HEK293T (cell line): ENCODE results near the gene SERAC1.

Source experiments
- CTCF ChIA-PET: fragments of 350-600 bp; formaldehyde crosslinking; extraction: SDS; loops from one replicate; lab custom pipeline; 2021; ENCODE audit warnings: antibody characterized with exemption, inconsistent platforms; lab: Yijun Ruan, JAX
- POLR2A ChIA-PET: fragments of 350-600 bp; formaldehyde crosslinking; extraction: SDS; loops from one replicate; lab custom pipeline; 2020; ENCODE audit warnings: antibody characterized with exemption, inconsistent platforms; lab: Yijun Ruan, JAX
- DNase-seq: peaks from one replicate; pipeline ENCODE4 v3.0.0; 2012; ENCODE audit warnings: mixed read lengths; ENCODE audit errors: extremely low spot score
- ARNT ChIP-seq: fragments of 450-650 bp; IDR thresholded peaks from 2 replicates; pipeline ENCODE4 v1.6.1; 2017; ENCODE audit warnings: mild to moderate bottlenecking
- BHLHE40 ChIP-seq: fragments of 450-650 bp; IDR thresholded peaks from 2 replicates; pipeline ENCODE4 v1.6.1; 2016; ENCODE audit warnings: mild to moderate bottlenecking, moderate library complexity, borderline replicate concordance
- CTBP1 ChIP-seq: fragments of 450-650 bp; IDR thresholded peaks from 2 replicates; pipeline ENCODE4 v1.6.1; 2016; ENCODE audit warnings: borderline replicate concordance
- ELF4 ChIP-seq: fragments of 450-650 bp; IDR thresholded peaks from 2 replicates; pipeline ENCODE4 v1.6.1; 2017; ENCODE audit warnings: antibody characterized with exemption
- FOXA1 ChIP-seq: fragments of 450-650 bp; IDR thresholded peaks from 2 replicates; pipeline ENCODE4 v1.6.1; 2016; ENCODE audit warnings: mild to moderate bottlenecking
- FOXK2 ChIP-seq: fragments of 450-650 bp; IDR thresholded peaks from 2 replicates; pipeline ENCODE4 v1.6.1; 2016; ENCODE audit warnings: mild to moderate bottlenecking
- FOXM1 ChIP-seq: fragments of 450-650 bp; IDR thresholded peaks from 2 replicates; pipeline ENCODE4 v1.6.1; 2017; ENCODE audit warnings: mild to moderate bottlenecking, borderline replicate concordance
- HDGF ChIP-seq: fragments of 450-650 bp; IDR thresholded peaks from 2 replicates; pipeline ENCODE4 v1.6.1; 2017; ENCODE audit warnings: antibody characterized with exemption, borderline replicate concordance
- L3MBTL2 ChIP-seq: fragments of 450-650 bp; conservative IDR thresholded peaks from 2 replicates; pipeline ENCODE4 v1.6.1; 2016; ENCODE audit warnings: mild to moderate bottlenecking
- LEF1 ChIP-seq: fragments of 450-650 bp; IDR thresholded peaks from 2 replicates; pipeline ENCODE4 v1.6.1; 2017; ENCODE audit warnings: mild to moderate bottlenecking, borderline replicate concordance
- NFRKB ChIP-seq: fragments of 450-650 bp; IDR thresholded peaks from 2 replicates; pipeline ENCODE4 v1.6.1; 2016; ENCODE audit warnings: mild to moderate bottlenecking, moderate library complexity
- PKNOX1 ChIP-seq: fragments of 450-650 bp; IDR thresholded peaks from 2 replicates; pipeline ENCODE4 v1.6.1; 2016
- SP1 ChIP-seq: fragments of 450-650 bp; IDR thresholded peaks from 2 replicates; pipeline ENCODE4 v1.6.1; 2017
- SUZ12 ChIP-seq: fragments of 450-650 bp; IDR thresholded peaks from 2 replicates; pipeline ENCODE4 v1.6.1; 2016; ENCODE audit warnings: mild to moderate bottlenecking
- TARDBP ChIP-seq: fragments of 450-650 bp; IDR thresholded peaks from 2 replicates; pipeline ENCODE4 v1.6.1; 2016
- ZNF384 ChIP-seq: fragments of 450-650 bp; IDR thresholded peaks from 2 replicates; pipeline ENCODE4 v1.6.1; 2016

SERAC1 gene

DNA sequence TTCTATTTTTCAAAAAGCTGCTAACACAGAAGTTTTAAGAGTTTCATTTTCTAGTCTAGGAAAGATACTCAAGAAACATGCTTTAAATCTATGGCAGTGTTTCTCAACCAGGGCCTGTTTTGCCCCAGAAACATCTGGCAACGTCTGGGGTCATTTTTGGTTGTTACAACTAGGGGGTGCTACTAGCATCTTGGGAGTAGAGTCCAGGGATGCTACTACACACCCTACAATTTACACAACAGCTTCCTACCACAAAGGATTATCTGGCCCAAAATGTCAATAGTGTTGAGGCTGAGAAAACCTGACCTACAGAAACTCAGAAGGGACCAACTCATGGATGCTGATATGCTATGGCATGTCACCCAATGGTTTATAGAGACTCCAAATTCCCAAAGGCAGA, 24.4 kb downstream of the SERAC1 start:
- POLR2A ChIA-PET, result no interaction called here
- TF ChIP-seq ZNF384, result no peak
- TF ChIP-seq L3MBTL2, result no peak
- TF ChIP-seq SP1, result no peak
- TF ChIP-seq TARDBP, result no peak
- no peak for TF ChIP-seq SUZ12
- TF ChIP-seq FOXA1, result no peak
- TF ChIP-seq FOXK2, result no peak
- TF ChIP-seq FOXM1, result no peak
- TF ChIP-seq CTBP1, result no peak
- TF ChIP-seq ELF4, result no peak
- TF ChIP-seq LEF1, result no peak
- CTCF ChIA-PET, result interaction anchor here (0.6 to 2.5 kb wide), 3 partner anchors 32 to 244 kb away, joined by 3 to 13 read pairs (median 5); no protein-coding TSS in a partner anchor
- peak; percentile 35 for DNase-seq

DNA sequence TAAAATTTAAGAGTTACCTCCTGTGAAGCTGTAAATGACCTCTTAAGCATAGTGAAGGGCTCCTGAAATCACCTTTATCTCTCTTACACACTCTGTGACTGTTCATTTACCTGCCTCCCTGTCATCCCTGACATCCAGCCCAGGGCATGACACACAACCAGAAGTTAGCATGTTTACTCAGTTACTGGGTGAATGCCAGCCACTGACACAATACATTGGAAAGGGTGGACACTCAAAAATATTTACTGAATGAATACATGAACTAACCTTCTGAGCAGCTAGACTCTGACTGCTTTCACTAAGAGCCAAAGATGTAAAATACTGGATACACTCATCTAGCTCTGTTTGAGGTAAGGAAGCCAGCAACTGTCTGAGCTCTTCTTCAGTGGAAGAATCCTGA, 25.3 kb downstream of the SERAC1 start:
- DNase-seq, result no peak
- CTCF ChIA-PET, result interaction anchor here (0.6 to 2.5 kb wide), 5 partner anchors 10 to 549 kb away, joined by 3 to 13 read pairs (median 3); no protein-coding TSS in a partner anchor
- TF ChIP-seq HDGF, result no peak
- TF ChIP-seq ELF4, result no peak
- TF ChIP-seq BHLHE40, result no peak
- no peak for TF ChIP-seq NFRKB
- no peak for TF ChIP-seq SP1
- TF ChIP-seq FOXA1, result no peak
- TF ChIP-seq L3MBTL2, result no peak
- no peak for TF ChIP-seq FOXM1
- TF ChIP-seq ZNF384, result no peak
- TF ChIP-seq ARNT, result no peak
- no peak for TF ChIP-seq PKNOX1
- no peak for TF ChIP-seq FOXK2
- TF ChIP-seq SUZ12, result no peak
- no peak for TF ChIP-seq LEF1
- TF ChIP-seq CTBP1, result no peak
- POLR2A ChIA-PET, result interaction anchor here (0.7 kb wide), 1 partner anchor 42 kb away, joined by 3 read pairs; no protein-coding TSS in a partner anchor

- ChIA-PET POLR2A (interaction anchor here (0.7 kb wide), 1 partner anchor 28 kb away, joined by 3 read pairs; no protein-coding TSS in a partner anchor), CTCF (no interaction called here)
Measured at GRCh38 chr6:158131926-158132325, 36.1 kb downstream of the SERAC1 start.

DNA sequence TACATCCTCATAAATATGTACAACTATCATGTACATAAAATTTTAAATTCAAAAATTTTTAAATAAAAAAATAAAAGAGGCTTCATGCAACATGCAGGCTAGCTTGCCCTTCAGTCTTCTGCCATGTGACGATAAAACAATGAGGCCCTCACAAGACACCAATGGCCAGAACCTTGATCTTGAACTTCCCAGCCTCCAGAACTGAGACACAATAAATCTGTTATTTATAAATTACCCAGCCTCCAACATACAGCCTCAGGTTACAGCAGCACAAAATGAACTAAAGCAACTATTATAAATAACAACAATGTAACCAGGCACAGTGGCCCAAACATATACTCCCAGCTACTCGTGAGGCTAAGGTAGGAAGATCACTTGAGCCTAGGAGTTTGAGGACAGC, 42.8 kb downstream of the SERAC1 start:
- ChIA-PET POLR2A (no interaction called here), CTCF (no interaction called here)
- DNase-seq, result no peak
- TF ChIP-seq HDGF, result no peak
- no peak for TF ChIP-seq ARNT
- no peak for TF ChIP-seq TARDBP
- TF ChIP-seq CTBP1, result no peak
- TF ChIP-seq PKNOX1, result no peak
- TF ChIP-seq FOXA1, result no peak
- TF ChIP-seq NFRKB, result no peak
- no peak for TF ChIP-seq SUZ12
- TF ChIP-seq ELF4, result no peak
- TF ChIP-seq SP1, result no peak
- no peak for TF ChIP-seq ZNF384
- TF ChIP-seq FOXM1, result no peak
- no peak for TF ChIP-seq L3MBTL2

More at GRCh38 chr6:158131926-158132325, 36.1 kb downstream of the SERAC1 start:
- TF ChIP-seq FOXM1 (no peak), PKNOX1 (no peak), ELF4 (no peak), TARDBP (no peak), FOXA1 (no peak), NFRKB (no peak), L3MBTL2 (no peak), LEF1 (no peak)
- peak; percentile 65 for DNase-seq

DNA sequence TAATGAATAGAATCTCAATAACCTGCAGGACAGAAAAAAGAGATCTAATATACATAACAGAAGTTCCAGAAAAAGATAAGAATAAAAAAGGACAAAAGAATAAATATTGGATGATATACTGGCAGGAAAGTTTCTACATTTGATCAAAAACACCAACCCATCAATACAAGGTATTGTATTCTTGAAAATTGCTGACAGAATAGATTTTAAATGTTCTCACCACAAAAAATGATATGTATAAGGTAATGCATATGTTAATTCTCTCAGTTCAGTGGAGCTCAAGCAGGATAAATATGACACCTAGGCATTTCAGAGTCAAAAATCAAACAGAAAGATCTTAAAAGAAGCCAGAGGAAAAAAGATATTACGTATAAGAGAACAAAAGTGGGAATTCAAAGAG, 43.8 kb downstream of the SERAC1 start:
- TF ChIP-seq HDGF, result no peak
- no peak for TF ChIP-seq ELF4
- TF ChIP-seq PKNOX1, result no peak
- TF ChIP-seq ARNT, result no peak
- no peak for TF ChIP-seq FOXM1
- TF ChIP-seq FOXK2, result no peak
- no peak for TF ChIP-seq SUZ12
- no peak for TF ChIP-seq NFRKB
- CTCF ChIA-PET, result no interaction called here
- POLR2A ChIA-PET, result no interaction called here
- no peak for DNase-seq

GRCh38 chr6:158122048-158122447, 46.0 kb downstream of the SERAC1 start:
- ChIA-PET CTCF (interaction anchor here (0.6 kb wide), 1 partner anchor 11 kb away, joined by 5 read pairs; no protein-coding TSS in a partner anchor), POLR2A (no interaction called here)
- DNase-seq, result no peak
- TF ChIP-seq ELF4 (no peak), BHLHE40 (no peak), SP1 (no peak), ZNF384 (no peak), TARDBP (no peak)
